PC-3 (cell line): ENCODE data around the gene SSH3.

ENCODE experiments used
- EZH2 ChIP-seq: fragments of 300-600 bp; sonication (generic); IDR thresholded peaks from one replicate; pipeline ENCODE4 v1.6.1; 2017; ENCODE audit warnings: antibody characterized with exemption, mild to moderate bottlenecking, low read length; ENCODE audit not compliant: unreplicated experiment
- TF ChIP-seq, protein P1 (sequence below): fragments of 300-600 bp; sonication (generic); conservative IDR thresholded peaks from 2 replicates; pipeline ENCODE4 v1.5.1; 2017; ENCODE audit warnings: antibody characterized with exemption, low read depth, mild to moderate bottlenecking, low read length

DNA sequence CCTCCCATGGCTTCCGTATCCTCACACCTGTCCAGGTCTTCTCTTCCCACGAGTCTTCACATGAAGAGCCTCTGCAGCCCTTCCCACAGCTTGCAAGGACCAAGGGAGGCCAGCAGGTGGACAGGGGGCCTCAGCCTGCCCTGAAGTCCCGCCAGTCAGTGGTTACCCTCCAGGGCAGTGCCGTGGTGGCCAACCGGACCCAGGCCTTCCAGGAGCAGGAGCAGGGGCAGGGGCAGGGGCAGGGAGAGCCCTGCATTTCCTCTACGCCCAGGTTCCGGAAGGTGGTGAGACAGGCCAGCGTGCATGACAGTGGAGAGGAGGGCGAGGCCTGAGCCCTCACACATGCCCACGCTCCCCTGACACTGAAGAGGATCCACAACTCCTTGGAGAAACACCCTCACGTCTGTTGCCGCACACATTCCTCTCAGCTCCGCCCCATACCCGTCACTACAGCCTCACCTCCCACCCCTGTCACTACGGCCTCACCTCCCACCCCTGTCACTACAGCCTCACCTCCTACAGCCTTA is 8.3 kb downstream of the SSH3 start:
- TF ChIP-seq, protein P1, sequence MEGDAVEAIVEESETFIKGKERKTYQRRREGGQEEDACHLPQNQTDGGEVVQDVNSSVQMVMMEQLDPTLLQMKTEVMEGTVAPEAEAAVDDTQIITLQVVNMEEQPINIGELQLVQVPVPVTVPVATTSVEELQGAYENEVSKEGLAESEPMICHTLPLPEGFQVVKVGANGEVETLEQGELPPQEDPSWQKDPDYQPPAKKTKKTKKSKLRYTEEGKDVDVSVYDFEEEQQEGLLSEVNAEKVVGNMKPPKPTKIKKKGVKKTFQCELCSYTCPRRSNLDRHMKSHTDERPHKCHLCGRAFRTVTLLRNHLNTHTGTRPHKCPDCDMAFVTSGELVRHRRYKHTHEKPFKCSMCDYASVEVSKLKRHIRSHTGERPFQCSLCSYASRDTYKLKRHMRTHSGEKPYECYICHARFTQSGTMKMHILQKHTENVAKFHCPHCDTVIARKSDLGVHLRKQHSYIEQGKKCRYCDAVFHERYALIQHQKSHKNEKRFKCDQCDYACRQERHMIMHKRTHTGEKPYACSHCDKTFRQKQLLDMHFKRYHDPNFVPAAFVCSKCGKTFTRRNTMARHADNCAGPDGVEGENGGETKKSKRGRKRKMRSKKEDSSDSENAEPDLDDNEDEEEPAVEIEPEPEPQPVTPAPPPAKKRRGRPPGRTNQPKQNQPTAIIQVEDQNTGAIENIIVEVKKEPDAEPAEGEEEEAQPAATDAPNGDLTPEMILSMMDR, result peak; percentile 33; the same call in 1 of the 2 replicates
- TF ChIP-seq EZH2, result no peak
